OCI-LY3 (cell line): ENCODE data around the gene ARPC2.

Source experiments
- CTCF ChIP-seq: fragments of 200-600, 300-600 bp; sonication (generic); IDR thresholded peaks from 2 replicates; pipeline ENCODE4 v1.5.1; 2014; ENCODE audit warnings: antibody characterized with exemption, low read length, low read depth
- EZH2phosphoT487 ChIP-seq: fragments of 200-600 bp; shearing (Covaris generic); IDR thresholded peaks from 2 replicates; pipeline ENCODE4 v1.6.1; 2018; ENCODE audit warnings: antibody characterized with exemption, mixed run types, low read depth

GRCh38 chr2:218267259-218267658 is 50.3 kb downstream of the ARPC2 start:
- TF ChIP-seq CTCF (no peak), EZH2phosphoT487 (no peak)
